ENCODE data around the gene DSC2.
A peak's percentile ranks its signal among the peaks of the same experiment; 100 is the strongest.

DSC2 gene

GRCh38 chr18:31058897-31059296, 43.3 kb downstream of the DSC2 start:
- Histone ChIP-seq H3K36me3 (ENCODE audit: insufficient read depth, low read depth, low read length) (no peaks in the 10 kb centered on the region), H3K27ac (ENCODE audit: low read length) (no peak overlapping the region), H3K4me1 (ENCODE audit: insufficient read depth, low read length) (peaks cover 19% of the 10 kb centered on the region; the same call in 1 of the 2 replicates), H3K9me3 (ENCODE audit: insufficient read depth, low read depth, low read length) (no peaks in the 10 kb centered on the region), H3K4me3 (ENCODE audit: low read length) (no peak overlapping the region), H3K27me3 (ENCODE audit: insufficient read depth, low read length) (no peaks in the 10 kb centered on the region), H3K9ac (ENCODE audit: low read depth, low read length) (no peak overlapping the region)

- peaks cover 19% of the 10 kb centered on the region; the same call in 1 of the 2 replicates for H3K4me1 ChIP-seq (ENCODE audit: insufficient read depth, low read length)
- H3K9me3 ChIP-seq (ENCODE audit: insufficient read depth, low read depth, low read length), result no peaks in the 10 kb centered on the region
- no peak overlapping the region for H3K4me3 ChIP-seq (ENCODE audit: low read length)
- no peak overlapping the region for H3K27ac ChIP-seq (ENCODE audit: low read length)
- H3K36me3 ChIP-seq (ENCODE audit: insufficient read depth, low read depth, low read length), result no peaks in the 10 kb centered on the region
- no peaks in the 10 kb centered on the region for H3K27me3 ChIP-seq (ENCODE audit: insufficient read depth, low read length)
- H3K9ac ChIP-seq (ENCODE audit: low read depth, low read length), result no peak overlapping the region
Observed at GRCh38 chr18:31057917-31058316, 44.3 kb downstream of the DSC2 start.

DNA sequence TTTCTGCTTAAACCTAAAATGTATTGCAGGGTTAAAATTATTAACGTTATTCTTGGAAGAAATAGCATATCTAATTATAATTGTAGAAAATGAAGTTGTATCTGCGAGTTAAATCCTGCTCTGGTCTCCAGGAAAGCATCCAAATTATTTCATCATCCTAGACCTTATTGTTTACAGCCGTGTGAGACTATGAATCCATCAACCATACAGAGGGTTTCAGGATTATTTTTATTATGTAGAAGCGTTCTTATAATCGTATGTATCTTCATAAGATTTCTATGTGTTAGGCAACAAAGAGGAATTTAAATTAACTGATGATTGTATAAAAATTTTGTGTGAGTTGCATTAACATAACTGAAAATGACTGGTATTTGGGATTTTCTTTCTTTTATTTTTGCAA, 45.2 kb downstream of the DSC2 start:
- H3K9me3 ChIP-seq (ENCODE audit: insufficient read depth, low read depth, low read length), result no peaks in the 10 kb centered on the region
- H3K27me3 ChIP-seq (ENCODE audit: insufficient read depth, low read length), result no peaks in the 10 kb centered on the region
- no peak overlapping the region for H3K4me3 ChIP-seq (ENCODE audit: low read length)
- no peak overlapping the region for H3K27ac ChIP-seq (ENCODE audit: low read length)
- H3K36me3 ChIP-seq (ENCODE audit: insufficient read depth, low read depth, low read length), result no peaks in the 10 kb centered on the region
- H3K4me1 ChIP-seq (ENCODE audit: insufficient read depth, low read length), result peaks cover 19% of the 10 kb centered on the region; the same call in 1 of the 2 replicates
- H3K9ac ChIP-seq (ENCODE audit: low read depth, low read length), result no peak overlapping the region

- H3K9ac ChIP-seq (ENCODE audit: low read depth, low read length), result no peak overlapping the region
- no peak overlapping the region for H3K4me3 ChIP-seq (ENCODE audit: low read length)
- no peak overlapping the region for H3K27ac ChIP-seq (ENCODE audit: low read length)
- no peaks in the 10 kb centered on the region for H3K27me3 ChIP-seq (ENCODE audit: insufficient read depth, low read length)
- peaks cover 19% of the 10 kb centered on the region; the same call in 1 of the 2 replicates for H3K4me1 ChIP-seq (ENCODE audit: insufficient read depth, low read length)
- H3K9me3 ChIP-seq (ENCODE audit: insufficient read depth, low read depth, low read length), result no peaks in the 10 kb centered on the region
- no peaks in the 10 kb centered on the region for H3K36me3 ChIP-seq (ENCODE audit: insufficient read depth, low read depth, low read length)
Observed at GRCh38 chr18:31056296-31056695, 45.9 kb downstream of the DSC2 start.

DNA sequence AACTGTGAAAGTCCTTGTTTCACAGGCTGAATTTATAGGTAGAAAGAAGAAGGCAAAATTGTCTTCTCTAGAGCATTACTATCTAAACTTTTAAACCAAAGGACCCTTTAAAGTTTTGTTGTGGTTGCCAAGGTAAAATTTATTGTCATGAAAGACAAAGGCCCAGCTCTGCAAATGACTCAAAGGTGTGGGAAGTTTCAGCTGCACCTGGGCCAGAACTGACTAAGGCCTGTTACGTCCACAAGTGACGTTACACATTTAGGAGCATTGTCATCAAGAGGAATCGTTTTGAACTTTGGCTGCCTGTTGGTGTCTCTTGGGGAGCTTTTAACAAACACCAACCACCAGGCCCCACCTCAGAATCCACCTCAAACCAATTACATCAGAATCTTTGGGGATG, 51.6 kb downstream of the DSC2 start:
- H3K36me3 ChIP-seq (ENCODE audit: insufficient read depth, low read depth, low read length), result no peaks in the 10 kb centered on the region
- H3K9ac ChIP-seq (ENCODE audit: low read depth, low read length), result no peak overlapping the region
- H3K27me3 ChIP-seq (ENCODE audit: insufficient read depth, low read length), result peaks cover 8% of the 10 kb centered on the region
- no peak overlapping the region for H3K27ac ChIP-seq (ENCODE audit: low read length)
- H3K4me1 ChIP-seq (ENCODE audit: insufficient read depth, low read length), result no peaks in the 10 kb centered on the region
- H3K4me3 ChIP-seq (ENCODE audit: low read length), result no peak overlapping the region
- no peaks in the 10 kb centered on the region for H3K9me3 ChIP-seq (ENCODE audit: insufficient read depth, low read depth, low read length)

DNA sequence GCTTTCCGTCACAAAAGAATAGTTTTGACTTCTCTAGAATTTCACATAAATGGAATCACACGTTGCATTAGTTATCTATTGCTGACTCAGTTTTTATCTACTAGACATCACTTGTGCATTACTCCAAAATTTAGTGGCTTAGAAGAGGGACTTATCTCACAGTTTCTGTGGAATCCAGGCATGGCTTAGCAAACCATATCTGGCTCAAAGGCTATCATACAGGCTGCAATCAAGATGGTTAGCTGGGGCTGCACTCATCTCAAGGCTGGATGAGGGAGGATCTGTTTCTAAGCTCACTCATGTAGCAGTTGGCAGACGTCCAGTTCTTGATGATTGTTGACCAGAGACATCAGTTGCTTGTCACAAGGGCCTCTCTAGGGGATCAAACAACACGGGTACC, 53.0 kb downstream of the DSC2 start:
- H3K9ac ChIP-seq (ENCODE audit: low read depth, low read length), result no peak overlapping the region
- H3K27ac ChIP-seq (ENCODE audit: low read length), result no peak overlapping the region
- H3K4me1 ChIP-seq (ENCODE audit: insufficient read depth, low read length), result no peaks in the 10 kb centered on the region
- H3K9me3 ChIP-seq (ENCODE audit: insufficient read depth, low read depth, low read length), result no peaks in the 10 kb centered on the region
- peaks cover 20% of the 10 kb centered on the region for H3K27me3 ChIP-seq (ENCODE audit: insufficient read depth, low read length)
- no peaks in the 10 kb centered on the region for H3K36me3 ChIP-seq (ENCODE audit: insufficient read depth, low read depth, low read length)
- no peak overlapping the region for H3K4me3 ChIP-seq (ENCODE audit: low read length)

DNA sequence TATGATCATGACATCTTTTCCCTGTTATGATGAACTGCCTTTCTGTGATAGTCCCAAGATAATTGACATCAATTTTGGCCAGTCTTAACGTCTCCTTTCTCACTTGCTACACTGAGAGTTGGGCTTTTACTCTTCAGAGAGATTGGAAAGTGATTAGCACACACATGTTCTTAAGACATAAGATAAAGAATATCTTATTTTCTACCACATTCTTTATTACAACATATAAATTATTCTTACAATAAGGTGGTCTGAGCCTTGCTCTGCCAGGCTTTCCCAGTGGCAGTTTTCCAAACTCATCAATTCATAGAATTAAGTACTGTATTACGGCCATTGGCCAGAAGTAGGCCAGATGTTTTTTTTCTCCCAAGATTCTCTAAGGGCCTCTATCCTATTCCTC, 54.0 kb downstream of the DSC2 start:
- no peak overlapping the region for H3K4me3 ChIP-seq (ENCODE audit: low read length)
- no peaks in the 10 kb centered on the region for H3K9me3 ChIP-seq (ENCODE audit: insufficient read depth, low read depth, low read length)
- peaks cover 30% of the 10 kb centered on the region for H3K27me3 ChIP-seq (ENCODE audit: insufficient read depth, low read length)
- no peak overlapping the region for H3K27ac ChIP-seq (ENCODE audit: low read length)
- H3K9ac ChIP-seq (ENCODE audit: low read depth, low read length), result no peak overlapping the region
- H3K36me3 ChIP-seq (ENCODE audit: insufficient read depth, low read depth, low read length), result no peaks in the 10 kb centered on the region
- peaks cover 2% of the 10 kb centered on the region; the same call in 1 of the 2 replicates for H3K4me1 ChIP-seq (ENCODE audit: insufficient read depth, low read length)

GRCh38 chr18:31046916-31047315, 55.3 kb downstream of the DSC2 start:
- no peak overlapping the region for H3K9ac ChIP-seq (ENCODE audit: low read depth, low read length)
- H3K27ac ChIP-seq (ENCODE audit: low read length), result no peak overlapping the region
- no peaks in the 10 kb centered on the region for H3K9me3 ChIP-seq (ENCODE audit: insufficient read depth, low read depth, low read length)
- no peak overlapping the region for H3K4me3 ChIP-seq (ENCODE audit: low read length)
- no peaks in the 10 kb centered on the region for H3K36me3 ChIP-seq (ENCODE audit: insufficient read depth, low read depth, low read length)
- H3K4me1 ChIP-seq (ENCODE audit: insufficient read depth, low read length), result peaks cover 3% of the 10 kb centered on the region; the same call in 1 of the 2 replicates
- H3K27me3 ChIP-seq (ENCODE audit: insufficient read depth, low read length), result peaks cover 43% of the 10 kb centered on the region

DNA sequence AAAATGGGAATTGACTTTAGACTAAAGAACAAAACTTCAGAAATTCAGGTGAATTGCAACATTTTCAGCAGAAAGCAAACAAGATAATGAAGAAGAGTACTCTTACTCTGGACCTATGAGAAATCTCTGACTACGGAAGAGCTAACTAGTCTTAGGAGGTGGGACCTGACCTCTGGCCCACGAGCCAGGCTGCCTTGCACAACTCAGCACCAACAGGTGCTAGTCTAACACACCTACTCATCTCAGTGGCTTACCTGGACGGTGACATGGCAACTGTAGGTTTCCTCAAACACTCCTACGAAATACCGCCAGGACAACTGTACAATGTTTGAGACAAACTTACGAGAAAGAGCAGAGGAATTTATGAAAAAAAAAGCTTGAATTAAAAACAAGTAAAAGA, 56.6 kb downstream of the DSC2 start:
- Histone ChIP-seq H3K9me3 (ENCODE audit: insufficient read depth, low read depth, low read length) (no peaks in the 10 kb centered on the region), H3K27ac (ENCODE audit: low read length) (no peak overlapping the region), H3K9ac (ENCODE audit: low read depth, low read length) (no peak overlapping the region), H3K27me3 (ENCODE audit: insufficient read depth, low read length) (peaks cover 56% of the 10 kb centered on the region), H3K4me3 (ENCODE audit: low read length) (no peak overlapping the region), H3K4me1 (ENCODE audit: insufficient read depth, low read length) (peaks cover 10% of the 10 kb centered on the region; the same call in 1 of the 2 replicates), H3K36me3 (ENCODE audit: insufficient read depth, low read depth, low read length) (no peaks in the 10 kb centered on the region)

- H3K9me3 ChIP-seq (ENCODE audit: insufficient read depth, low read depth, low read length), result no peaks in the 10 kb centered on the region
- peaks cover 14% of the 10 kb centered on the region; the same call in 1 of the 2 replicates for H3K4me1 ChIP-seq (ENCODE audit: insufficient read depth, low read length)
- H3K36me3 ChIP-seq (ENCODE audit: insufficient read depth, low read depth, low read length), result no peaks in the 10 kb centered on the region
- no peak overlapping the region for H3K4me3 ChIP-seq (ENCODE audit: low read length)
- H3K27me3 ChIP-seq (ENCODE audit: insufficient read depth, low read length), result peaks cover 63% of the 10 kb centered on the region
- no peak overlapping the region for H3K27ac ChIP-seq (ENCODE audit: low read length)
- H3K9ac ChIP-seq (ENCODE audit: low read depth, low read length), result no peak overlapping the region
Observed at GRCh38 chr18:31044926-31045325, 57.3 kb downstream of the DSC2 start.

DNA sequence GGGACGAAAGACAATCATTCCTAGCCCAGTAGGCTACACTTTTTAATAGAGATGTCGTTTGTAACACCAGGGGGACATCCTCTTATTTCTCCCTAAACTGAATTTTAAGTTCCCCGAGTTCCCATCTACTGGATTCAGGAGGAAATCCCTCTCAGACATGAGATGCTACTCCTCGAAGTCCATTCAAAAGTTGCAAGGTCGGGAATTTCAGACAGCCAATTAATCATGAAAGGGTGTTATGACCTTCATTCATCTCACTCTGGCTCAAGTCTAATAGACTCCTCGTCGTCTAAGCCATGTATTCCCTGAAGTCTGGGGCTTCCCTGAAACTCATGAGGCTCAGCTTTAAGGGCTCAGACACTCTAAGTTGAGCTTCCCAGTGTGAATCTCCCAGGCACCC, 58.5 kb downstream of the DSC2 start:
- Histone ChIP-seq H3K9me3 (ENCODE audit: insufficient read depth, low read depth, low read length) (no peaks in the 10 kb centered on the region), H3K27ac (ENCODE audit: low read length) (no peak overlapping the region), H3K4me1 (ENCODE audit: insufficient read depth, low read length) (peaks cover 14% of the 10 kb centered on the region; the same call in 1 of the 2 replicates), H3K36me3 (ENCODE audit: insufficient read depth, low read depth, low read length) (no peaks in the 10 kb centered on the region), H3K27me3 (ENCODE audit: insufficient read depth, low read length) (peaks cover 75% of the 10 kb centered on the region), H3K4me3 (ENCODE audit: low read length) (no peak overlapping the region), H3K9ac (ENCODE audit: low read depth, low read length) (no peak overlapping the region)

- H3K27ac ChIP-seq (ENCODE audit: low read length), result no peak within 1 kb of the TSS
- H3K9ac ChIP-seq (ENCODE audit: low read depth, low read length), result peak within 1 kb of the TSS; percentile 70; the same call in 1 of the 2 replicates
- H3K4me3 ChIP-seq (ENCODE audit: low read length), result peak within 1 kb of the TSS; percentile 84
- peaks cover 14% of the 10 kb centered on the region; the same call in 1 of the 2 replicates for H3K4me1 ChIP-seq (ENCODE audit: insufficient read depth, low read length)
- H3K36me3 ChIP-seq (ENCODE audit: insufficient read depth, low read depth, low read length), result no peaks in the 10 kb centered on the region
- H3K27me3 ChIP-seq (ENCODE audit: insufficient read depth, low read length), result peaks cover 80% of the 10 kb centered on the region
- H3K9me3 ChIP-seq (ENCODE audit: insufficient read depth, low read depth, low read length), result no peaks in the 10 kb centered on the region
Observed at GRCh38 chr18:31042406-31043181, 59.6 kb downstream of the DSC2 start, which contains the start of gene DSC3. TSS of gene DSC3 (minus strand) at chr18:31042742. CDS start at chr18:31042660, 82 bp downstream.
